Measurements from ENCODE around the gene GSPT1.
"Not testable (repeated sequence)": the region's sequence is repeated elsewhere in the genome, so short reads cannot be mapped to it uniquely, and the experiment has no call there.

DNA sequence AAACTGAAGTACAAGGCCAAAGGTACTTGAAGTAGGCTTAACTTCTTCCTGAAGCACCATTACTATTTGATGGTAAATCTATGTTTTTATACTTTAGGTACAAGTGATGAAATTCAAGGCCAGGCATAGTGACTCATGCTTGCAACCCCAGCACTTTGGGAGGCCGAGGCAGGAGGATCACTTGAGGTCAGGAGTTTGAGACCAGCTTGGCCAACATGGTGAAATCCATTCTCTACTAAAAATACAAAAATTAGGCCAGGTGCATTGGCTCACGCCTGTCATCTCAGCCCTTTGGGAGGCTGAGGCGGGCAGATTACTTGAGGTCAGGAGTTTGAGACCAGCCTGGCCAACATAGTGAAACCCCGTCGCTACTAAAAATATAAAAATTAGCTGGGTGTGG, 92.1 kb downstream of the GSPT1 start:
- TF ChIP-seq, protein P1, sequence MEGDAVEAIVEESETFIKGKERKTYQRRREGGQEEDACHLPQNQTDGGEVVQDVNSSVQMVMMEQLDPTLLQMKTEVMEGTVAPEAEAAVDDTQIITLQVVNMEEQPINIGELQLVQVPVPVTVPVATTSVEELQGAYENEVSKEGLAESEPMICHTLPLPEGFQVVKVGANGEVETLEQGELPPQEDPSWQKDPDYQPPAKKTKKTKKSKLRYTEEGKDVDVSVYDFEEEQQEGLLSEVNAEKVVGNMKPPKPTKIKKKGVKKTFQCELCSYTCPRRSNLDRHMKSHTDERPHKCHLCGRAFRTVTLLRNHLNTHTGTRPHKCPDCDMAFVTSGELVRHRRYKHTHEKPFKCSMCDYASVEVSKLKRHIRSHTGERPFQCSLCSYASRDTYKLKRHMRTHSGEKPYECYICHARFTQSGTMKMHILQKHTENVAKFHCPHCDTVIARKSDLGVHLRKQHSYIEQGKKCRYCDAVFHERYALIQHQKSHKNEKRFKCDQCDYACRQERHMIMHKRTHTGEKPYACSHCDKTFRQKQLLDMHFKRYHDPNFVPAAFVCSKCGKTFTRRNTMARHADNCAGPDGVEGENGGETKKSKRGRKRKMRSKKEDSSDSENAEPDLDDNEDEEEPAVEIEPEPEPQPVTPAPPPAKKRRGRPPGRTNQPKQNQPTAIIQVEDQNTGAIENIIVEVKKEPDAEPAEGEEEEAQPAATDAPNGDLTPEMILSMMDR (IDR thresholded peaks at IDR 0.05; ENCODE audit: poor library complexity, severe bottlenecking), result not testable (repeated sequence)
- TF ChIP-seq POLR2AphosphoS5 (IDR thresholded peaks at IDR 0.05); MXI1 (conservative IDR thresholded peaks at IDR 0.05; ENCODE audit: poor library complexity, severe bottlenecking); REST (IDR thresholded peaks at IDR 0.05; ENCODE audit: borderline replicate concordance); EZH2 (IDR thresholded peaks at IDR 0.05; ENCODE audit: borderline replicate concordance, insufficient read depth, low read length, poor library complexity, severe bottlenecking): not testable (repeated sequence)

All from neural cell (in vitro differentiated cells).